HepG2 (cell line): ENCODE measurements around the gene CRYAB. TPM values are rescaled to one million over a fixed set of nuclear protein-coding genes. Genes with fewer than 3 reads are reported as not detected.
A peak's percentile ranks its signal among the peaks of the same experiment; 100 is the strongest.

Source experiments
- ARNT ChIP-seq: fragments of 450-650 bp; IDR thresholded peaks from 2 replicates; pipeline ENCODE4 v1.6.1; 2017
- BRCA1 ChIP-seq: sonication (generic); formaldehyde crosslinking; IDR thresholded peaks from 2 replicates; pipeline ENCODE4 v1.4.0; 2020; ENCODE audit warnings: missing genetic modification reagents
- CAMTA2 ChIP-seq: sonication (generic); formaldehyde crosslinking; IDR thresholded peaks from 2 replicates; pipeline ENCODE4 v1.4.0; 2020; ENCODE audit warnings: mild to moderate bottlenecking, missing genetic modification reagents, borderline replicate concordance
- CHD2 ChIP-seq: IDR thresholded peaks from 2 replicates; pipeline ENCODE4 v1.6.1; 2011; ENCODE audit warnings: low read depth, low read length, improper control_type of control experiment
- CREB3 ChIP-seq: sonication (generic); formaldehyde crosslinking; IDR thresholded peaks from 2 replicates; pipeline ENCODE4 v1.5.0; 2020; ENCODE audit warnings: missing genetic modification reagents
- ELF1 ChIP-seq: sonication (generic); formaldehyde crosslinking; IDR thresholded peaks from 2 replicates; pipeline ENCODE4 v1.4.0; 2020; ENCODE audit warnings: missing genetic modification reagents
- KIAA2018 ChIP-seq: sonication (generic); formaldehyde crosslinking; IDR thresholded peaks from 2 replicates; pipeline ENCODE4 v1.5.0; 2020; ENCODE audit warnings: mild to moderate bottlenecking, missing genetic modification reagents, borderline replicate concordance
- MZF1 ChIP-seq: sonication (generic); formaldehyde crosslinking; IDR thresholded peaks from 2 replicates; pipeline ENCODE4 v1.8.1; 2023; ENCODE audit warnings: mild to moderate bottlenecking, missing genetic modification reagents, borderline replicate concordance
- POGZ ChIP-seq: sonication (generic); formaldehyde crosslinking; IDR thresholded peaks from 2 replicates; pipeline ENCODE4 v1.4.0; 2020; ENCODE audit warnings: mild to moderate bottlenecking, missing genetic modification reagents
- TOE1 ChIP-seq: sonication (generic); formaldehyde crosslinking; IDR thresholded peaks from 2 replicates; pipeline ENCODE4 v1.4.0; 2020; ENCODE audit warnings: mild to moderate bottlenecking, missing genetic modification reagents
- YEATS2 ChIP-seq: sonication (generic); formaldehyde crosslinking; IDR thresholded peaks from 2 replicates; pipeline ENCODE4 v1.4.0; 2020; ENCODE audit warnings: missing genetic modification reagents, borderline replicate concordance
- ZBTB43 ChIP-seq: sonication (generic); formaldehyde crosslinking; conservative IDR thresholded peaks from 2 replicates; pipeline ENCODE4 v1.4.0; 2020; ENCODE audit warnings: missing genetic modification reagents
- ZMYM4 ChIP-seq: sonication (generic); formaldehyde crosslinking; IDR thresholded peaks from 2 replicates; pipeline ENCODE4 v1.8.1; 2023; ENCODE audit warnings: mild to moderate bottlenecking, missing genetic modification reagents
- ZNF274 ChIP-seq: sonication (generic); formaldehyde crosslinking; IDR thresholded peaks from 2 replicates; pipeline ENCODE4 v1.5.1; 2020; ENCODE audit warnings: mild to moderate bottlenecking, missing genetic modification reagents
- ZNF280D ChIP-seq: sonication (generic); formaldehyde crosslinking; IDR thresholded peaks from 2 replicates; pipeline ENCODE4 v1.5.1; 2020; ENCODE audit warnings: mild to moderate bottlenecking, missing genetic modification reagents
- ZNF317 ChIP-seq: sonication (generic); formaldehyde crosslinking; IDR thresholded peaks from 2 replicates; pipeline ENCODE4 v1.5.0; 2020; ENCODE audit warnings: mild to moderate bottlenecking, missing genetic modification reagents
- polyA plus RNA-seq, 8 experiments: library from polyadenylated mRNA; depleted of rRNA in 3 of 8; stranded (reverse) in 7 of 8; unstranded in 1 of 8; fragments of >200 nt; fragmentation: Illumina TruSeq in 4 of 8; extraction: Trizol in 4 of 8; gene quantifications; 2 replicates each; pipeline versions ENCODE4 v1.2.1 to v1.2.3, GENCODE V29; 2011 to 2016; ENCODE audit warnings: low read depth in 4 of 8, missing spikeins in 1 of 8, mixed read lengths in 1 of 8; ENCODE audit not compliant: insufficient read depth in 1 of 8
- total RNA-seq, 5 experiments: library from RNA; depleted of rRNA; stranded (reverse); fragments of >200 nt; fragmentation: Illumina TruSeq; extraction: Trizol; gene quantifications; 2 replicates each; pipeline ENCODE4 v1.2.3, GENCODE V29; 2016; ENCODE audit warnings: low read depth in 1 of 5

The CRYAB gene
- total and polyA plus RNA-seq, 2 of the 13 experiments (the other 11 are each of a cell fraction or from before 2014, with no cell fraction given): 0.55 to 1.1 TPM

- TF ChIP-seq ZNF280D (CRISPR knock-in tag) (peak; percentile 87), ZBTB43 (CRISPR knock-in tag) (peak; percentile 48; the same call in 1 of the 2 replicates), TOE1 (CRISPR knock-in tag) (no peak), POGZ (CRISPR knock-in tag) (peak; percentile 100), ELF1 (CRISPR knock-in tag) (peak; percentile 72), YEATS2 (CRISPR knock-in tag) (peak; percentile 92), ZMYM4 (peak; percentile 100), BRCA1 (CRISPR knock-in tag) (no peak), CHD2 (no peak), CREB3 (no peak), MZF1 (CRISPR knock-in tag) (no peak), ARNT (no peak), KIAA2018 (CRISPR knock-in tag) (no peak), CAMTA2 (CRISPR knock-in tag) (0 out of 2 replicates have a peak, but pooled peaks have one; percentile 33), ZNF317 (CRISPR knock-in tag) (peak; percentile 55; the same call in 1 of the 2 replicates), ZNF274 (peak; percentile 52; the same call in 1 of the 2 replicates)
Observed at GRCh38 chr11:111878849-111879636, 32.5 kb downstream of the CRYAB start, which contains the start of the genes CFAP68 and FDXACB1 (continued).
